ENCODE data around the gene CFHR5. TPM values are rescaled to one million over a fixed set of nuclear protein-coding genes. Genes with fewer than 3 reads are reported as not detected.
"Not testable (repeated sequence)": the region's sequence is repeated elsewhere in the genome, so short reads cannot be mapped to it uniquely, and the experiment has no call there.

The CFHR5 gene
- total RNA-seq, 1 donor from 2014 or later, result not detected

- TF ChIP-seq, protein P1, sequence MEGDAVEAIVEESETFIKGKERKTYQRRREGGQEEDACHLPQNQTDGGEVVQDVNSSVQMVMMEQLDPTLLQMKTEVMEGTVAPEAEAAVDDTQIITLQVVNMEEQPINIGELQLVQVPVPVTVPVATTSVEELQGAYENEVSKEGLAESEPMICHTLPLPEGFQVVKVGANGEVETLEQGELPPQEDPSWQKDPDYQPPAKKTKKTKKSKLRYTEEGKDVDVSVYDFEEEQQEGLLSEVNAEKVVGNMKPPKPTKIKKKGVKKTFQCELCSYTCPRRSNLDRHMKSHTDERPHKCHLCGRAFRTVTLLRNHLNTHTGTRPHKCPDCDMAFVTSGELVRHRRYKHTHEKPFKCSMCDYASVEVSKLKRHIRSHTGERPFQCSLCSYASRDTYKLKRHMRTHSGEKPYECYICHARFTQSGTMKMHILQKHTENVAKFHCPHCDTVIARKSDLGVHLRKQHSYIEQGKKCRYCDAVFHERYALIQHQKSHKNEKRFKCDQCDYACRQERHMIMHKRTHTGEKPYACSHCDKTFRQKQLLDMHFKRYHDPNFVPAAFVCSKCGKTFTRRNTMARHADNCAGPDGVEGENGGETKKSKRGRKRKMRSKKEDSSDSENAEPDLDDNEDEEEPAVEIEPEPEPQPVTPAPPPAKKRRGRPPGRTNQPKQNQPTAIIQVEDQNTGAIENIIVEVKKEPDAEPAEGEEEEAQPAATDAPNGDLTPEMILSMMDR (IDR thresholded peaks at IDR 0.05; ENCODE audit: borderline replicate concordance), result no peak
- Histone ChIP-seq H3K27ac (replicated peaks) (no peak overlapping the region), H3K4me3 (no peak overlapping the region), H3K4me1 (no peaks in the 10 kb centered on the region), H3K36me3 (no peaks in the 10 kb centered on the region), H3K9me3 (replicated peaks) (no peaks in the 10 kb centered on the region), H3K27me3 (ENCODE audit: low read depth) (no peaks in the 10 kb centered on the region)
- intact Hi-C loops (cut with micrococcal nuclease), result no loop called here
- DNase-seq, result no peak
Measured at GRCh38 chr1:196955926-196956325, 21.4 kb upstream of the CFHR5 start.

DNA sequence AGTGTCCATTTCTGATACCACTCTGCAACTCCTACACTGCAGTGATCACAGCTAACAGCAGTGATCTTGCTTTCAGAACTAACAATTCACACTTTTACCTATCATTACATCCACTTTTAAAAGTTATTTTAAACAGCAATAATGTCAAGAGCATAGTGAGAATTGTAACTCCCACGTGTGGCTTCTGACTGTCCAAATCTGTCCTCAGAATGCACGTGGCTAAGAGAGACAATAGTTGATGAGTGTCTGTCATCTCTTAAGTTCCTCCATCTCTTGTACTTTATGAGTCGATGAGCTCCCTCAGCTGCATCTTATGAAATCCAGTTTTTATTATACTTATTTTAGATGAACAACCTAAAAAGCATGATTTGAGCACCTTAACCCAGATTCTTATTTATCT lies 16.5 kb upstream of the CFHR5 start:
- H3K4me3 ChIP-seq, result no peak overlapping the region
- H3K4me1 ChIP-seq, result no peaks in the 10 kb centered on the region
- no peaks in the 10 kb centered on the region for H3K27me3 ChIP-seq (ENCODE audit: low read depth)
- H3K9me3 ChIP-seq (replicated peaks), result no peaks in the 10 kb centered on the region
- intact Hi-C loops (cut with micrococcal nuclease), result no loop called here
- no peak overlapping the region for H3K27ac ChIP-seq (replicated peaks)
- TF ChIP-seq, protein P1 (IDR thresholded peaks at IDR 0.05; ENCODE audit: borderline replicate concordance), result no peak
- no peak for DNase-seq
- H3K36me3 ChIP-seq, result no peaks in the 10 kb centered on the region

DNA sequence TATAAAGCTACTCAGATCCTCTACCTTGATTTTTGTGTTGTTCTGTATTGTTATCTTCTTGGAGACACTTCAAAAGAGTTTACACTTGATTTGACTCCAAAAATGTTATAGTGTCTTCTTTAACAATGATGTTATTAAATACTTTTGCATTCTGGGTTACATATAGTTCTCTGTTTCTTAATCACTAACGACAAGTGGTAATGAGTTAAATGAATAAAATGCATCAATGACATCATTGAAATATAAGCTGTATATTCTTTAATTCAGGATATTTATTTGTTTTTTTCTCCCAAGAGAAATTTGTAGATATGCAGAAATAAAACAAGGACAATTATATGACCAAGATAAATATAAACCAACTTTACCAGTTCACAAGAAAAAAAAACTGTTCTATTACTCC lies 7.2 kb upstream of the CFHR5 start:
- DNase-seq, result no peak

GRCh38 chr1:196976278-196976677 lies 1.1 kb upstream of the CFHR5 start:
- no peak for DNase-seq
- Histone ChIP-seq H3K4me3 (no peak overlapping the region), H3K27me3 (ENCODE audit: low read depth) (no peaks in the 10 kb centered on the region), H3K4me1 (no peaks in the 10 kb centered on the region), H3K36me3 (no peaks in the 10 kb centered on the region), H3K9me3 (replicated peaks) (no peaks in the 10 kb centered on the region), H3K27ac (replicated peaks) (no peak overlapping the region)
- intact Hi-C loops (cut with micrococcal nuclease), result no loop called here
- TF ChIP-seq, protein P1 (IDR thresholded peaks at IDR 0.05; ENCODE audit: borderline replicate concordance), result no peak

More for the DNA sequence above, 7.2 kb upstream of the CFHR5 start:
- H3K36me3 ChIP-seq, result no peaks in the 10 kb centered on the region
- H3K4me1 ChIP-seq, result no peaks in the 10 kb centered on the region
- TF ChIP-seq, protein P1 (IDR thresholded peaks at IDR 0.05; ENCODE audit: borderline replicate concordance), result no peak
- no peak overlapping the region for H3K27ac ChIP-seq (replicated peaks)
- no peaks in the 10 kb centered on the region for H3K27me3 ChIP-seq (ENCODE audit: low read depth)
- intact Hi-C loops (cut with micrococcal nuclease), result no loop called here
- no peak overlapping the region for H3K4me3 ChIP-seq
- H3K9me3 ChIP-seq (replicated peaks), result no peaks in the 10 kb centered on the region

DNA sequence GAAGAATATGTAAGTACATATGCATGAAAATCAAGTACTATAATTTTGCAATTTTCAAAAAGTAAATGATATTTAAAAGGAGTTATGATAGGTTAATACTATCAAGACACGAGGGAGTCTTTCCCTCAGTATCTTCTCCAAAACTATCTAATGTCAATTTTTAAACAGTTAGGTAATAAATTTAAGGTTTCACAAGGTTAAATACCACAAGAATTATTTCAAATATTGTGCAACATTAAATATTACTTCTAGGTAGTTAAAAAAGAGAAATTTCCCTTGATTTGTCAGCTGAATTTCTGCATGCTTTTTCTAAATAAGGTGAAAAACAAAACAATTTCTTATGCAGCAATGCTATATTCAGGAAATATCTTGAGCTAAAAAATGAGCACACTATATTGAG lies 3.5 kb downstream of the CFHR5 start:
- Histone ChIP-seq H3K36me3 (no peaks in the 10 kb centered on the region), H3K4me1 (no peaks in the 10 kb centered on the region), H3K27me3 (ENCODE audit: low read depth) (no peaks in the 10 kb centered on the region), H3K27ac (replicated peaks) (no peak overlapping the region), H3K9me3 (replicated peaks) (no peaks in the 10 kb centered on the region), H3K4me3 (no peak overlapping the region)
- intact Hi-C loops (cut with micrococcal nuclease), result no loop called here
- DNase-seq, result no peak
- TF ChIP-seq, protein P1 (IDR thresholded peaks at IDR 0.05; ENCODE audit: borderline replicate concordance), result no peak

- H3K36me3 ChIP-seq; H3K4me3 ChIP-seq; DNase-seq; H3K4me1 ChIP-seq; intact Hi-C loops (cut with micrococcal nuclease); H3K9me3 ChIP-seq (replicated peaks); H3K27me3 ChIP-seq (ENCODE audit: low read depth); H3K27ac ChIP-seq (replicated peaks): not testable (repeated sequence)
Measured at GRCh38 chr1:196982247-196982646, 4.9 kb downstream of the CFHR5 start.

DNA sequence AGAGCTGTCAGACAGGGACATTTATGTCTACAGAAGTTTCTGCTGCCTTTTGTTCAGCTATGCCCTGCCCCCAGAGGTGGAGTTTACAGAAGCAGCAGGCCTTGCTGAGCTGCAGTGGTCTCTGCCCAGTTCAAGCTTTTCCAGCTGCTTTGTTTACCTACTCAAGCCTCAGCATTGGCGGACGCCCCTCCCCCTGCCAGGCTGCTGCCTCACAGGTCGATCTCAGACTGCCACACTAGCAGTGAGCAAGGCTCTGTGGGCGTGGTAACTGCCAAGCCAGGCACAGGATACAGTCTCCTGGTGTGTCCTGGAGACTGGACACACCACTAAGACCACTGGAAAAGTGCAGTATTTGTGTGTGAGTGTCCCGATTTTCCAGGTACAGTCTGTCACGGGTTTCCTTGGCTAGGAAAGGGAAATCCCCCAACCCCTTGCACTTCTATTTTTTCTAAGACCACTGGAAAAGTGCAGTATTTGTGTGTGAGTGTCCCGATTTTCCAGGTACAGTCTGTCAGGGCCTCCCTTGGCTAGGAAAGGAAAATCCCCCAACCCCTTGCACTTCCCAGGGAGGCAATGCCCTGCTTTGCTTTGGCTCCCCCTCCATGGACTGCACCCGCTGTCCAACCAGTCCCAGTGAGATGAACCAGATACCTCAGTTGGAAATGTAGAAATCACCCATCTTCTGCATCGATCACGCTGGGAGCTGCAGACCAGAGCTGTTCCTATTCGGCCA lies 14.7 kb downstream of the CFHR5 start:
- H3K4me3 ChIP-seq; H3K27me3 ChIP-seq (ENCODE audit: low read depth); intact Hi-C loops (cut with micrococcal nuclease); H3K4me1 ChIP-seq; H3K36me3 ChIP-seq; H3K27ac ChIP-seq (replicated peaks); H3K9me3 ChIP-seq (replicated peaks); DNase-seq: not testable (repeated sequence)
